Muscle of leg (tissue), 11 donors: ENCODE data around the gene MLLT3. TPM values are rescaled to one million over a fixed set of nuclear protein-coding genes. Genes with fewer than 3 reads are reported as not detected.

Experiments used
- DNase-seq: peaks from one replicate; pipeline ENCODE4 v3.0.0; 2013
- H3K27ac ChIP-seq: one replicate; pipeline ENCODE4 v1.5.1; 2013; ENCODE audit warnings: mild to moderate bottlenecking, low read length, control low read depth
- H3K27me3 ChIP-seq: one replicate; pipeline ENCODE4 v1.6.1; 2013; ENCODE audit warnings: low read length; ENCODE audit not compliant: control insufficient read depth, insufficient read depth
- H3K36me3 ChIP-seq: one replicate; pipeline ENCODE4 v1.6.1; 2013; ENCODE audit warnings: low read length; ENCODE audit not compliant: control insufficient read depth, insufficient read depth
- H3K4me1 ChIP-seq: one replicate; pipeline ENCODE4 v1.6.1; 2013; ENCODE audit warnings: low read length; ENCODE audit not compliant: control insufficient read depth, insufficient read depth
- H3K4me3 ChIP-seq: one replicate; pipeline ENCODE4 v1.5.1; 2013; ENCODE audit warnings: low read length, control low read depth
- H3K9me3 ChIP-seq: replicated peaks from 2 replicates; pipeline ENCODE4 v1.6.1; 2013; ENCODE audit warnings: low read depth, low read length; ENCODE audit not compliant: control insufficient read depth
- WGBS: methylation state at CpG from one replicate; pipeline ENCODE4 v1.1.5; 2013; ENCODE audit warnings: missing lambda C conversion rate; ENCODE audit not compliant: insufficient coverage; 5-methylcytosine and 5-hydroxymethylcytosine counted together
- polyA plus RNA-seq, 8 donors: library from polyadenylated mRNA; unstranded; fragments of 120-200 nt; gene quantifications; one replicate each; pipeline versions ENCODE4 v1.2.1 to v1.2.3, GENCODE V29; 2013; ENCODE audit warnings: inconsistent platforms in 1 of 8, low replicate concordance in 1 of 8; ENCODE audit not compliant: insufficient read length in 8 of 8, insufficient read depth in 1 of 8
- total RNA-seq: library from RNA; stranded (reverse); fragments of 120-200 nt; gene quantifications from one replicate; pipeline ENCODE4 v1.2.4, GENCODE V29; 2013

The MLLT3 gene
- total and polyA plus RNA-seq, 9 donors: 61.9 to 101 (median 84.5) TPM

DNA sequence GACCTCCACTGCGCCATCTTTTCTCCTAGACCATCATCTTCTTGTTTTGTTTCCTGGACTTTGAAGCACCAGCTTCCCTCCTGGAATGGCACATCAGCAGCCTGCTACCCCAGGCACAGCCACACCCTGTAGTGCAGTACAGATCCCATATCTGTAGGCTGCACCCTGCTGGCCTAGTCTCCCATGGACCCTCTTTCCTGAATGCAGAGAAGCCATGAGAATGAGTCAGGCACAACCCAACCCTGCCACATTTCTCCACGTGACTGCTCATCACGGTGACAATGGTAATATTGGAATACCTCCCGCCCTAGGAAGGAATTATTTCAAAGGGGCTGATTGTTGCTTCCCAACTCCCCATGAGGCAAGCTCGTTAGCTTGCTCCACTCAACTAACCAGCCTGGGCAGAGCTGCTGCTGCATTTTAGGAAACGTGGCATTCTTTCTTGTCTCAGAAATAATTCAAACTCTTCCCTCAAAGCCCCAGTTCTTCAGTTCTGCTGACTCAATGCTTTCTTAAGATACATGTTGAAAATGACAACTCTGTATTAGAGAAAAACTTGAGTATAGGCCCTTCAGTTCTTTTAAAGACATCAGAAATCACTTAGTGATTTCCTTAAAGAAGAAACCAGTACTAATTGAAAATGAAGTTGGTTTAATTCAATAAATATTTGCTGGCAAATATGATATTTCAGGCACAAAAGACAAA is 328.1 kb downstream of the MLLT3 start:
- 88% methylated on average over 1 of the region's 6 CpGs for WGBS
- H3K27me3 ChIP-seq: peaks cover 2% of the 10 kb centered on the region
- no peaks in the 10 kb centered on the region for H3K9me3 ChIP-seq
- peaks cover 14% of the 10 kb centered on the region for H3K4me1 ChIP-seq
- no peak overlapping the region for H3K4me3 ChIP-seq
- no peak overlapping the region for H3K27ac ChIP-seq
- DNase-seq: no peak
- H3K36me3 ChIP-seq: no peaks in the 10 kb centered on the region

GRCh38 chr9:20292002-20292401 is 330.3 kb downstream of the MLLT3 start:
- DNase-seq: no peak
- Histone ChIP-seq H3K36me3 (no peaks in the 10 kb centered on the region), H3K4me1 (peaks cover 17% of the 10 kb centered on the region), H3K4me3 (no peak overlapping the region), H3K27me3 (peaks cover 2% of the 10 kb centered on the region), H3K27ac (no peak overlapping the region), H3K9me3 (peaks cover 2% of the 10 kb centered on the region)
- WGBS: no CpG with 5 or more reads among the region's 4 CpGs

Other genes starting within 250 kb of the MLLT3 start
- gene FOCAD, start 61.8 kb upstream of the MLLT3 start, total RNA-seq: 25.6 TPM
- gene FOCAD, start 61.8 kb upstream of the MLLT3 start, polyA plus RNA-seq: 10 to 100 TPM; 13.3 to 19.0 (median 16.5) TPM